ENCODE measurements around the gene CPAMD8. TPM values are rescaled to one million over a fixed set of nuclear protein-coding genes. Genes with fewer than 3 reads are reported as not detected.

CPAMD8 gene
- total and polyA plus RNA-seq, 2 of the 8 experiments (the other 6 are each of a cell fraction or from before 2014, with no cell fraction given), result 6.1 to 9.2 TPM

- no peak for TF ChIP-seq CHD7 (IDR thresholded peaks at IDR 0.05; ENCODE audit: insufficient replicate concordance, low read length)
- TF ChIP-seq JUN (IDR thresholded peaks at IDR 0.05; ENCODE audit: low read depth, low read length), result no peak
- TF ChIP-seq PHF8 (conservative IDR thresholded peaks at IDR 0.05; ENCODE audit: low read depth, low read length), result no peak
- no peak for TF ChIP-seq EP300 (IDR thresholded peaks at IDR 0.05; ENCODE audit: borderline replicate concordance in 1 of 2, low read depth in 2 of 2, low read length in 2 of 2)
Measured at GRCh38 chr19:16891696-16892382, 134.8 kb downstream of the CPAMD8 start (continued).

Data from H1 (cell line).